NOMO-1 (cell line): ENCODE results near the gene ENOX1.

Experiments used
- DNase-seq, 2 experiments: peaks; one replicate each; lab custom pipeline; 2025; ENCODE audit not compliant: unreplicated experiment in 2 of 2; lab: John Stamatoyannopoulos, UW

The ENOX1 gene

DNA sequence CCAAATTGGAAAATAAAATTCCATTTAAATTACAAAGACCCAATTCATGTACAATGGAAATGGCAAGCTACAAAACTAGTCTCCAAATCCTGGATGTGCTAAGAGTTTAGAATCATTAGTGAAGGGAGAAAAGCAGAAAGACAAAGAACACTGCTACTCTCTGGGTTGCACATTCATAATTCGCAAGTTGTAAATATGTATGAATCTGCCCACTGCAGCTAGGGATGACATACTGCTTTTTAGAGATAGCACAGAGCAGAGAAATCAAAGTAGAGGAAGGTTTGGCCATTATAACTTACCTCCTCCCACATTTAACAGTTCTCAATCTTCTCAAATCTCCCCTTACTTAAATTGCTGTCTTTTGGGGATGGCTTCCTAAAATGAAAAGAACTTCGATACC is 231.1 kb downstream of the ENOX1 start:
- DNase-seq = no peak

DNA sequence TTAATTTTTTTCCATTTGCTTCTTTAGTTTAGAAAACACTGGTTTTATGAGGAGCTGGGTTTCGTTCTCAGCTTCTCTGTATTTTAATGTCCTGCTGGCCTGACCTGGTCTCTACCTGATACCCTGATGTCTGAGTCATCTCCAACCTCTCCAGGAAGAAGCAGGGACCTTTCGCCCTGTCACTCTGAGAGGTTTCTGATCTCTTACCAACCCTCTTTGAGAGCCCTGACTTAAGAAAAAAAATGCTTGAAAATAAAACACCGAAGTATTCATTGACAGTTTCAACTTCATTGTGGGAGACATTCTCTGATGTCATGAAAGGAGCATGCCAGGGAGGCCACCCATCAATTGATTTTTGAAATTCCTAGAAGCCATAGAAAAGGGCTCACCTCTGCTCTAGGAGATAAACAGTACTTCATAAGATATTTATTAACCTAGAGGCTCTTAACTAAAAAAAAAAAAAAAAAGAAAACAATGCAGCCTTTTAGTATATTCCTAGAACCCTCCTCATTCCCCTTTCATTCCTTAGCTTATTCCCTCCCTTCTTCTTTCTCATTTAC is 234.8 kb downstream of the ENOX1 start:
- no peak for DNase-seq

GRCh38 chr13:43546816-43547215 is 240.0 kb downstream of the ENOX1 start:
- no peak for DNase-seq

DNA sequence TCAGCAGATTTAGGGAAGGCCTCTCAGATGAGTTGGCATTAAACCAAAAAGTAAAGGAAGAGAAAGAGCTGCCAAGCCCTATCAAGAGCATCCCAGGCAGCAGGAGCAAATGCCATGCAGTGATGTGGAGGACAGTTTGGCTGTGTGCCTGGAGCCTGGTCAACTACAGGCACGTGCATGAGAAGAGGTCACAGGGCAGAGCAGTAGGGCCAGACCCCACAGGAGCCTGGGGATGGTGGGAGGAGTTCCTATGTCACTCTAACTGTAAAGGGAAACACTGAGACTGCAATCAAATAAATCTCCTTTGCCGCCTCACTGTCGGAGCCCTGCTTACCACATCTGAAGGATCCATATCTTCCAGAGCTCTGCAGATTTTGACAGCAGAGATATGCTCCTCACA is 240.5 kb downstream of the ENOX1 start:
- DNase-seq = no peak

DNA sequence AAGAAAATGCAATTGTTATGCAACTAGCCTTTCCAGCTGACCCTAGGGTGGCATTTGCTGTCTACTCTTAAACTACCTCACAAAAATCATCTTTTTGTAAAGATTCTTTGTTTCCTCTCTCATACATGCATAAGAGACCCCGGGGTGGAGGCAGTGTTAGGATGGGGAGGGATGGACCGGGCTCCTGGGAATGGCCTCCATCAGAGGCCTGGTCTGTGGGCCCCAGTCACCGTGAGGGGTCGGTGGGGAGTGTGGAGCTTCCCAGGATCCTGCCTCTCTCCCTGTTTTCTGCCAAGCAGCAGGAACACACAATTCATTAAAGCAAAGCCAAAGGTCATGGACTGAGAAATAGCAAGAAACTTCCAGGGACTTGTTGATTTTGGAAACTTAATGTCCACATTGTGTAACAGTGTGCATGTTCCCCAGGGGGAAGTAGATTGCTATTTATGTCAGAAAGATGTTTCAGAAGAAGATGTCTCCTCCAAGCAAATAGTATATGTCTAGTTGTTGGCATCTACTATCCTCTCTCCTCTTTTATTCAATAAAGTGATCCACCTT is 241.4 kb downstream of the ENOX1 start:
- no peak for DNase-seq

- DNase-seq = no peak
These were observed 242.1 kb downstream of the ENOX1 start for GRCh38 chr13:43544631-43545030.

GRCh38 chr13:43544011-43544410 is 242.8 kb downstream of the ENOX1 start:
- DNase-seq = no peak

DNA sequence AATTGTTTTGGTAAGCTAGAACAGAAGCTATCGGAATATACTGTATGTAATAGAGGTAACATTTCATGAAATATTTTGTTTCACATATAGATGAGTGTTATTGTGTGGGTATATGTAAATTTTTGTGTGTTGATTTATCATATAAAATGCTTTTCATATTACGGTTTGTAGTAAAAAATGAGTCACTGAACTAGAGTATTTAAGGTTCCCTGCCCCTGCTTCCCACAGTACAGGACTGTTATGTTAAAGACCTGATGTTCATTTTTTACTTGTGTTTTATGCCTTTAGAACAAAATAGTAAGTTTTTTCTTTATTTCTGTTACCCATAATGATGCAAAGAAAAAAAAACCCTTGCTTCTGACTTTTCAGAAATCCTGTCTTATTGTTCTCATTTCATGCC is 243.4 kb downstream of the ENOX1 start:
- no peak for DNase-seq

DNA sequence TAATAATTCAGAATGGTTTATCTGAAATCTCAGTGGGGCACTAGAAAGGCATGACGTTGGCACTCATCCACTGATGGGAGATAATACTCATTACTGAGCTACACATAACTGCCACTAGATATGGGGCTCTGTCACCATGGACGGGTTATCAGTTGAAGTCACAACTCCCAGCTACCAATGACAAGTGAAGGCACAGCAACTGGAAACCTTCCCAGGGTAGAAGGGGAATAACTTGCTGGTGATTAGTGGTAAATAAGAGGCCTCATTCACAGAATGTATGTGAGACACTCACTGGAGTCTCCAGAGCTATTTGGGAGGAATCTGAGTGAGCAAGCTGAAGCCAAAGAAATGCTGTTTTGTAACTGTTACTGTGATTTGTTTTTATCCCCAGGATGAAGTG is 249.6 kb downstream of the ENOX1 start:
- no peak for DNase-seq

DNA sequence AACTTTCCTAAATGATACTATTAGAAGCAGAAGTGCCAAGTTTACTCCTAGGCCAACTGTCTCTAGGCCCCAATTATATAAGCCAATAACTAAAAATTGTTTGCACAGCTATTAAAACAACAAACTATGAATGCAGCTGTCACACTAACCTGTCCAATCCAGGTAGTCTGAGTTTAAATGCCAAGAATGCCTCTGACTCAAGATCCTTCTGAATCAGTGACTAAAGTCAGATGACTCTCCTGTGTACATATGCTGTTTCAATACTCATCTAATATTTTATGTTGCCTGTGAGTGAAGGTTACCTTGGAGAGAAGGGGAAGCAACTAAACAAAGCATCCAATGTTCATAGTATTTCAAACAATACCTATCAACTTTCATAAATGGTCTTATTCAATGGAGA is 257.0 kb downstream of the ENOX1 start:
- DNase-seq = no peak

GRCh38 chr13:43528992-43529391 is 257.8 kb downstream of the ENOX1 start:
- peak; percentile 7 for DNase-seq

- no peak for DNase-seq
These were observed 264.0 kb downstream of the ENOX1 start for GRCh38 chr13:43522788-43523187.

GRCh38 chr13:43520351-43520750 is 266.4 kb downstream of the ENOX1 start:
- no peak for DNase-seq

DNA sequence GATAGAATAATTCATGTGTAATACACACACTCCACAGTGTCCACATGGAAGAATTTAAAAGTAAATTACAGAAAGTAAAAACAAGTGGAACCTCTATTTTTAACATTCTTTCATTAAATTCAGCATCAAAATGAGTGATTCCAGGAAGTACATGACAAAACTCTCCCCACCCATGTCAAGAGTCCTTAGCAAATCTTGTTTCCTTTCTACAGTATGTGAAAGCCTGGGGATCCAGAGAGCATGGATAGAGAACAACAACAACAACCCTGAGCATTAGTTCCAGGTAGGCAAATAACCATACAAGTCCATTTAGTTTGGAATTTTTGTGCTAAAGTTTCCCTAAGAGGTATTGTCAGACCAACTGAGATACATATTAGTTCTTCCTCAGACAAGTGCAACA is 267.9 kb downstream of the ENOX1 start:
- no peak for DNase-seq

DNA sequence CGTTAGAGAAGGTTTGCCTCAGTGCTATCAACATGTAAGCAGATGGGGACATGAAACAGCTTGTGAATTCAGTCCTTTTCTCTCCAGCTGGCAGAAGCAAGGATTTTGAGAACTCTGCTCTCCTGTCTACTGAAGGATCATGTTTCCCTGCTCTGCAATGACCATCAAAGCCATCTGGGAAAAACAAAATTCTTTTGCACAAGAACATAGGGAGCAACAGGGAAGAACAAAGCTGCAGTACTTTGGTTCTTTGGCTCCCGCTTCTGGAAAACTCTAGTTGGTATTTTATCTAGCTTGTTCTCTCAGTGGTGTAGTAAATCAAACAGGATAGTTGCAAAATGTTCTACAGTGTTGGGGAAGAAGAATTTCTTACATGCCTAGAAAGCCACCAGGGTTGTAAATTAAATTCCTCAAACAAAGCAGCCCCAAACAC is 270.4 kb downstream of the ENOX1 start:
- peak; percentile 50 to 72 for DNase-seq

- DNase-seq = no peak
These were observed 271.2 kb downstream of the ENOX1 start for GRCh38 chr13:43515531-43515930.

GRCh38 chr13:43514311-43514710 is 272.5 kb downstream of the ENOX1 start:
- no peak for DNase-seq

DNA sequence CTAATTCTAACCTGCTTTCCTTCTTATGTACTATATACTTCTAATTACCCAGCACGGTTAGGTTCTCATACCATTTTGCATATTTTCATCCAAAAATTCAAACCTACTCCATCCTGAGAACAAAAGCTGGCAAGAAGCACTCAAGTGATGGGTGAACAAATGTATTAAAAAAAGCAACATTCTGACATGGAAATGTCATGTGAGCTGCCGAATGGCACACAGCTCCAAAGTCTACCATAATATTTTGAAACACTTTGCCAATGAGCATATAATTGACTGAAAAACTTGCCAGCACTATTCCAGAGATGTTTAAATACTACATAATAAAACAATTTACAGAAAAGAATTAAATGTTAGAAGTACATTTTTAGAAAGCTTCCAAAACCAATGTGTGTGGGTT is 274.6 kb downstream of the ENOX1 start:
- DNase-seq = no peak

DNA sequence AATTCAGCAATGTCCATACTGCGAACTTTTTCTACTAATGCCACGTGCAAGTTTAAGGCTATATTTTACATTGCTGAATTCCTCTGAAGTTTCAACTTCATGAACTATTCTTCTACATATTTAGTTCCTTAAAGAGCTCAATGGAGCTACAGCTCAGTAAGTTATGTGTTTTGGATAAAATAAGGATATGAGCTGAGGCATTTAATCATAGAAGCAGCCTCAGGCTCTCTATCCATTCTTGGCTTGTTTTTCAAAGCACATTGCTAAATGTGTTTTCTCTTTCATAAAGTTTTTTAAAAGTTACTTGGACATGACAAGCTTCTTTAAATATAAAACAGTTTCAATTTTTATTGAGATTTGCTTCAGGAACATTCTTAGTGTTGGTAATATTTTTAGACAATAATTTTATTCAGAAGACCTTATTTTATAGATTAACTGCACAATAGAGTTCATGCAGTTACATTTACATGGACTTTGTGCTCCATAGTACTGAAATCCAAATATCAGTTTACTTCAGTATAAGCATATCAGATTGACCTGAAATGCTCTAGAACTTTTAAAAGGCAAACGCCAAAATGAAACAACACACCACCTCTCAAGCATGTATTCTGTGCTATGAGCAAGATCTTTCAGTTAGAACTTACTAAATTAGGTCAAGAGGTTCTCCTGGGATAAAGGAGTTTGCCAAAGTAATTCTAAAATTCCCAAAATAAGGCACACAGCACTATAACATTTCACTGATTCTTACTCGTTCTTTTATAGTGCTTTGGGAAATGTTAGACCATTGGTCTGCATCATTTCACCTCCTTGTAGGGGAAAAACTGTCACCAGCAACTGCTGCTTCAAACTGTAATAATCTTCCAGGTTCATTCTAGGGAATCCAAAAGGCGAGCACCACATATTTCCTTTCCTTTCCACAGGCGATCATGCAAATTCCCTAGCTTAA is 275.5 kb downstream of the ENOX1 start:
- DNase-seq = no peak

- DNase-seq = no peak
These were observed 291.0 kb downstream of the ENOX1 start for GRCh38 chr13:43495732-43496131.

DNA sequence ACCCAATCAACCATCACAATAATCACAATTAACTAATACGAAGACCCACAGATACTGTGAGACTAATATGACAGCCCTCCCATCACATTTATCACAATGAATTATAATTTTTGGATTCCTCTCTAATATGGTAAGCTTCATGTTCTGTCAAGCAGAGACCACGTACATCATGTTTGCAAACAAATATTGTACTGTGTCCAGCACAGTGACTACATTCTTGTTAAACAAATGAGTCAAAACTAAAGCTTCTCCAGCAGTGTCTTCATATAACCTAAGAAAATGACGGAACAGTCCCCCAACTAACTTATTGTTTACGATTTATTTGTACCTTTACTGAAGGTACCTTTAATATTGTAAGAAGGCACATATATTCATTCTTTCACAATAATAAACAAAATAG is 292.6 kb downstream of the ENOX1 start:
- no peak for DNase-seq

- no peak for DNase-seq
These were observed 293.2 kb downstream of the ENOX1 start for GRCh38 chr13:43493496-43494000.
